CD4-positive, alpha-beta T cell treated with Interleukin-10 for 1 hour (primary cell): Measurements from ENCODE around the gene PCDHGB7.
"Not testable (repeated sequence)": the region's sequence is repeated elsewhere in the genome, so short reads cannot be mapped to it uniquely, and the experiment has no call there.

ENCODE experiments used
- DNase-seq: peaks from one replicate; pipeline ENCODE4 v3.0.0-alpha.2; 2020

The PCDHGB7 gene

GRCh38 chr5:141417494-141418172 lies at the start of gene PCDHGB7:
Gene PCDHGB7 (plus strand): TSS chr5:141417677. CDS start chr5:141417860, 183 bp downstream.
- peak; percentile 46 for DNase-seq

GRCh38 chr5:141369994-141370848 lies 47.3 kb upstream of the PCDHGB7 start, which contains the start of gene PCDHGB3:
Gene PCDHGB3 (plus strand): TSS chr5:141370242. CDS start chr5:141370395, 153 bp downstream.
- peak; percentile 51 for DNase-seq

GRCh38 chr5:141371572-141372475 lies 45.7 kb upstream of the PCDHGB7 start:
- DNase-seq, result no peak

GRCh38 chr5:141373673-141374317 lies 43.7 kb upstream of the PCDHGB7 start, which contains the start of gene PCDHGA6:
Gene PCDHGA6 (plus strand): TSS chr5:141373891. CDS start chr5:141374084, 193 bp downstream.
- DNase-seq, result peak; percentile 12

- DNase-seq, result no peak
Observed at GRCh38 chr5:141374627-141375026, 42.9 kb upstream of the PCDHGB7 start.

GRCh38 chr5:141375444-141376155 lies 41.9 kb upstream of the PCDHGB7 start:
- DNase-seq, result not testable (repeated sequence)

- DNase-seq, result no peak
Observed at GRCh38 chr5:141382469-141383294, 34.8 kb upstream of the PCDHGB7 start, which contains the start of gene PCDHGA7. Gene PCDHGA7 (plus strand): TSS chr5:141382742. CDS start chr5:141382900, 158 bp downstream.

GRCh38 chr5:141383345-141383744 lies 34.1 kb upstream of the PCDHGB7 start:
- no peak for DNase-seq

- no peak for DNase-seq
Observed at GRCh38 chr5:141384471-141385267, 32.8 kb upstream of the PCDHGB7 start.

- DNase-seq, result peak; percentile 42
Observed at GRCh38 chr5:141387557-141388311, 29.7 kb upstream of the PCDHGB7 start, which contains the start of gene PCDHGB4. Gene PCDHGB4 (plus strand): TSS chr5:141387698. CDS start chr5:141387885, 187 bp downstream.

- no peak for DNase-seq
Observed at GRCh38 chr5:141388661-141389060, 28.8 kb upstream of the PCDHGB7 start.

- no peak for DNase-seq
Observed at GRCh38 chr5:141389153-141390042, 28.1 kb upstream of the PCDHGB7 start.

- DNase-seq, result no peak
Observed at GRCh38 chr5:141392429-141393198, 24.9 kb upstream of the PCDHGB7 start, which contains the start of gene PCDHGA8. Gene PCDHGA8 (plus strand): TSS chr5:141392633. CDS start chr5:141392814, 181 bp downstream.

GRCh38 chr5:141393267-141393666 lies 24.2 kb upstream of the PCDHGB7 start:
- DNase-seq, result no peak

- DNase-seq, result not testable (repeated sequence)
Observed at GRCh38 chr5:141394401-141395187, 22.9 kb upstream of the PCDHGB7 start.
